ENCODE results near the gene FLT3. TPM values are rescaled to one million over a fixed set of nuclear protein-coding genes. Genes with fewer than 3 reads are reported as not detected.
"Not testable (repeated sequence)": the region's sequence is repeated elsewhere in the genome, so short reads cannot be mapped to it uniquely, and the experiment has no call there.

The FLT3 gene
- total RNA-seq, 2 experiments from 2014 or later = not detected

GRCh38 chr13:28106976-28107375 is 6.6 kb upstream of the FLT3 start:
- POLR2A ChIA-PET = no interaction called here
- CTCF ChIA-PET = no interaction called here

GRCh38 chr13:28101886-28102285 is 1.5 kb upstream of the FLT3 start:
- CTCF ChIA-PET = interaction anchor here (0.6 kb wide), 1 partner anchor 714 kb away, joined by 6 read pairs; no protein-coding TSS in a partner anchor
- POLR2A ChIA-PET = not testable (repeated sequence)

GRCh38 chr13:28099396-28100149 is 803 bp downstream of the FLT3 start:
- POLR2A ChIA-PET = no interaction called here
- CTCF ChIA-PET = interaction anchor here (0.6 to 1.0 kb wide), 2 partner anchors 9 to 700 kb away, joined by 3 read pairs; no protein-coding TSS in a partner anchor

- ChIA-PET CTCF (no interaction called here), POLR2A (no interaction called here)
These were observed 2.9 kb downstream of the FLT3 start for GRCh38 chr13:28097503-28097902.

GRCh38 chr13:28094306-28094705 is 6.1 kb downstream of the FLT3 start:
- CTCF ChIA-PET = no interaction called here
- POLR2A ChIA-PET = no interaction called here

- POLR2A ChIA-PET = no interaction called here
- CTCF ChIA-PET = no interaction called here
These were observed 6.5 kb downstream of the FLT3 start for GRCh38 chr13:28093881-28094280.

- POLR2A ChIA-PET = no interaction called here
- CTCF ChIA-PET = no interaction called here
These were observed 7.9 kb downstream of the FLT3 start for GRCh38 chr13:28092431-28092830.

- ChIA-PET CTCF (no interaction called here), POLR2A (no interaction called here)
These were observed 11.3 kb downstream of the FLT3 start for GRCh38 chr13:28089065-28089464.

GRCh38 chr13:28077820-28078219 is 22.6 kb downstream of the FLT3 start:
- POLR2A ChIA-PET = not testable (repeated sequence)
- CTCF ChIA-PET = interaction anchor here (0.6 kb wide), 1 partner anchor 423 kb away, joined by 3 read pairs; no protein-coding TSS in a partner anchor

GRCh38 chr13:28077231-28077630 is 23.1 kb downstream of the FLT3 start:
- CTCF ChIA-PET = no interaction called here
- POLR2A ChIA-PET = no interaction called here

- POLR2A ChIA-PET = no interaction called here
- CTCF ChIA-PET = no interaction called here
These were observed 29.0 kb downstream of the FLT3 start for GRCh38 chr13:28071424-28071823.

- ChIA-PET POLR2A (no interaction called here), CTCF (interaction anchor here (1.1 kb wide), 1 partner anchor 132 kb away, joined by 4 read pairs; no protein-coding TSS in a partner anchor)
These were observed 32.9 kb downstream of the FLT3 start for GRCh38 chr13:28067491-28067890.

GRCh38 chr13:28058866-28059613 is 41.3 kb downstream of the FLT3 start:
- CTCF ChIA-PET = no interaction called here
- POLR2A ChIA-PET = no interaction called here

- ChIA-PET POLR2A (no interaction called here), CTCF (no interaction called here)
These were observed 43.2 kb downstream of the FLT3 start for GRCh38 chr13:28056970-28057712.

- POLR2A ChIA-PET = no interaction called here
- CTCF ChIA-PET = no interaction called here
These were observed 44.0 kb downstream of the FLT3 start for GRCh38 chr13:28056426-28056825.

GRCh38 chr13:28055357-28055756 is 45.0 kb downstream of the FLT3 start:
- ChIA-PET POLR2A (no interaction called here), CTCF (no interaction called here)

GRCh38 chr13:28052945-28053344 is 47.4 kb downstream of the FLT3 start:
- ChIA-PET POLR2A (no interaction called here), CTCF (no interaction called here)

- CTCF ChIA-PET = no interaction called here
- POLR2A ChIA-PET = no interaction called here
These were observed 50.2 kb downstream of the FLT3 start for GRCh38 chr13:28049880-28050875.

GRCh38 chr13:28049215-28049614 is 51.2 kb downstream of the FLT3 start:
- ChIA-PET CTCF (no interaction called here), POLR2A (no interaction called here)

GRCh38 chr13:28048768-28049167 is 51.6 kb downstream of the FLT3 start:
- ChIA-PET POLR2A (no interaction called here), CTCF (no interaction called here)
